Vagina (tissue), 2 donors: ENCODE measurements around the gene ABHD13. TPM values are rescaled to one million over a fixed set of nuclear protein-coding genes. Genes with fewer than 3 reads are reported as not detected.

Experiments
- DNase-seq, 2 donors: peaks; one replicate each; pipeline ENCODE4 v3.0.0-alpha.2; 2017; ENCODE audit errors: extremely low spot score in 2 of 2
- H3K27ac ChIP-seq: fragments of 200-600 bp; sonication (generic); one replicate; pipeline ENCODE4 v1.5.1; 2019
- H3K27me3 ChIP-seq: fragments of 200-600 bp; sonication (generic); one replicate; pipeline ENCODE4 v1.5.1; 2019
- H3K36me3 ChIP-seq, 2 donors: fragments of 200-600 bp; sonication (generic); one replicate each; pipeline ENCODE4 v1.5.1; 2017 to 2019
- H3K4me1 ChIP-seq: fragments of 200-600 bp; sonication (generic); one replicate; pipeline ENCODE4 v1.5.1; 2019
- H3K4me3 ChIP-seq, 2 donors: fragments of 200-600 bp; sonication (generic); 1 replicate in 1 of 2; 2 replicates in 1 of 2; pipeline ENCODE4 v1.5.1; 2016 to 2019
- H3K9me3 ChIP-seq: fragments of 200-600 bp; sonication (generic); one replicate; pipeline ENCODE4 v1.5.1; 2019
- CTCF ChIP-seq, 3 experiments: fragments of 450-650 bp in 2 of 3; fragments of 200-600 bp in 1 of 3; sonication (generic) in 1 of 3; IDR thresholded peaks; one replicate each; pipeline ENCODE4 v1.5.1; 2017 to 2019; ENCODE audit warnings: antibody characterized with exemption in 3 of 3, mild to moderate bottlenecking in 2 of 3, moderate library complexity in 2 of 3
- POLR2A ChIP-seq, 2 donors: fragments of 450-650 bp; IDR thresholded peaks; one replicate each; pipeline ENCODE4 v1.6.1; 2017; ENCODE audit warnings: antibody characterized with exemption in 2 of 2, mild to moderate bottlenecking in 2 of 2, moderate library complexity in 2 of 2
- POLR2AphosphoS5 ChIP-seq, 2 donors: sonication (generic); formaldehyde crosslinking; IDR thresholded peaks; one replicate each; pipeline ENCODE4 v1.9.0; 2017; ENCODE audit warnings: antibody characterized with exemption in 2 of 2, mild to moderate bottlenecking in 2 of 2, low read depth in 1 of 2; ENCODE audit not compliant: insufficient read depth in 1 of 2
- intact Hi-C: fragments of 100-400 bp; cut with DNase I; formaldehyde crosslinking; loops from one replicate; pipeline ENCODE4 v1.15.1; 2023
- total RNA-seq: library from RNA; depleted of rRNA; stranded (reverse); fragments of >200 nt; gene quantifications from one replicate; pipeline ENCODE4 v1.2.3, GENCODE V29; 2016

The ABHD13 gene
- total RNA-seq, 1 donor from 2014 or later = 10.1 TPM

- H3K27me3 ChIP-seq = no peaks in the 10 kb centered on the region
- intact Hi-C loops = no loop called here
- no peak for DNase-seq
- H3K27ac ChIP-seq = no peak overlapping the region
- TF ChIP-seq POLR2AphosphoS5 (IDR thresholded peaks at IDR 0.05; ENCODE audit: insufficient read depth in 1 of 2, low read depth in 1 of 2) = no peak
- TF ChIP-seq CTCF (IDR thresholded peaks at IDR 0.05) = no peak
- no peak for TF ChIP-seq POLR2A (IDR thresholded peaks at IDR 0.05)
- H3K4me3 ChIP-seq = no peak overlapping the region
- no peaks in the 10 kb centered on the region for H3K9me3 ChIP-seq
- H3K4me1 ChIP-seq = no peaks in the 10 kb centered on the region
- no peaks in the 10 kb centered on the region for H3K36me3 ChIP-seq
These were observed 23.7 kb upstream of the ABHD13 start for GRCh38 chr13:108194435-108194936.

- H3K9me3 ChIP-seq = no peaks in the 10 kb centered on the region
- intact Hi-C loops = no loop called here
- no peaks in the 10 kb centered on the region for H3K4me1 ChIP-seq
- no peak for DNase-seq
- no peak overlapping the region for H3K27ac ChIP-seq
- H3K4me3 ChIP-seq = no peak overlapping the region
- no peaks in the 10 kb centered on the region for H3K36me3 ChIP-seq
- no peaks in the 10 kb centered on the region for H3K27me3 ChIP-seq
- TF ChIP-seq POLR2A (IDR thresholded peaks at IDR 0.05) = no peak
- no peak for TF ChIP-seq CTCF (IDR thresholded peaks at IDR 0.05)
- no peak for TF ChIP-seq POLR2AphosphoS5 (IDR thresholded peaks at IDR 0.05; ENCODE audit: insufficient read depth in 1 of 2, low read depth in 1 of 2)
These were observed 23.0 kb upstream of the ABHD13 start for GRCh38 chr13:108195146-108195545.

GRCh38 chr13:108195861-108196260 lies 22.3 kb upstream of the ABHD13 start:
- intact Hi-C loops = no loop called here
- no peaks in the 10 kb centered on the region for H3K9me3 ChIP-seq
- DNase-seq = no peak
- no peaks in the 10 kb centered on the region for H3K27me3 ChIP-seq
- H3K27ac ChIP-seq = no peak overlapping the region
- no peak for TF ChIP-seq POLR2A (IDR thresholded peaks at IDR 0.05)
- no peak for TF ChIP-seq CTCF (IDR thresholded peaks at IDR 0.05)
- no peak for TF ChIP-seq POLR2AphosphoS5 (IDR thresholded peaks at IDR 0.05; ENCODE audit: insufficient read depth in 1 of 2, low read depth in 1 of 2)
- H3K36me3 ChIP-seq = no peaks in the 10 kb centered on the region
- H3K4me3 ChIP-seq = no peak overlapping the region
- H3K4me1 ChIP-seq = no peaks in the 10 kb centered on the region

- intact Hi-C loops = no loop called here
- TF ChIP-seq CTCF (IDR thresholded peaks at IDR 0.05) (no peak), POLR2AphosphoS5 (IDR thresholded peaks at IDR 0.05; ENCODE audit: insufficient read depth in 1 of 2, low read depth in 1 of 2) (no peak), POLR2A (IDR thresholded peaks at IDR 0.05) (no peak)
These were observed 17.3 kb upstream of the ABHD13 start for GRCh38 chr13:108200781-108201398.

GRCh38 chr13:108210551-108210950 lies 7.6 kb upstream of the ABHD13 start:
- no peak for DNase-seq
- Histone ChIP-seq H3K9me3 (no peaks in the 10 kb centered on the region), H3K27me3 (no peaks in the 10 kb centered on the region), H3K27ac (no peak overlapping the region), H3K4me1 (peaks cover 12% of the 10 kb centered on the region), H3K36me3 (peaks cover 0 to 7% of the 10 kb centered on the region in 2 donors), H3K4me3 (no peak overlapping the region)
- intact Hi-C loops = no loop called here
- TF ChIP-seq POLR2AphosphoS5 (IDR thresholded peaks at IDR 0.05; ENCODE audit: insufficient read depth in 1 of 2, low read depth in 1 of 2) (no peak), POLR2A (IDR thresholded peaks at IDR 0.05) (no peak), CTCF (IDR thresholded peaks at IDR 0.05) (no peak)

More at GRCh38 chr13:108200781-108201398, 17.3 kb upstream of the ABHD13 start:
- H3K27me3 ChIP-seq = no peaks in the 10 kb centered on the region
- H3K4me3 ChIP-seq = no peak overlapping the region
- H3K36me3 ChIP-seq = no peaks in the 10 kb centered on the region
- H3K9me3 ChIP-seq = no peaks in the 10 kb centered on the region
- no peak for DNase-seq
- no peak overlapping the region for H3K27ac ChIP-seq
- no peaks in the 10 kb centered on the region for H3K4me1 ChIP-seq
